Measurements from ENCODE around the gene ACSF2. TPM values are rescaled to one million over a fixed set of nuclear protein-coding genes. Genes with fewer than 3 reads are reported as not detected.

ACSF2 gene
- polyA plus RNA-seq, 1 of the 3 experiments (the other 2 are of a cell fraction), result 46.6 TPM

DNA sequence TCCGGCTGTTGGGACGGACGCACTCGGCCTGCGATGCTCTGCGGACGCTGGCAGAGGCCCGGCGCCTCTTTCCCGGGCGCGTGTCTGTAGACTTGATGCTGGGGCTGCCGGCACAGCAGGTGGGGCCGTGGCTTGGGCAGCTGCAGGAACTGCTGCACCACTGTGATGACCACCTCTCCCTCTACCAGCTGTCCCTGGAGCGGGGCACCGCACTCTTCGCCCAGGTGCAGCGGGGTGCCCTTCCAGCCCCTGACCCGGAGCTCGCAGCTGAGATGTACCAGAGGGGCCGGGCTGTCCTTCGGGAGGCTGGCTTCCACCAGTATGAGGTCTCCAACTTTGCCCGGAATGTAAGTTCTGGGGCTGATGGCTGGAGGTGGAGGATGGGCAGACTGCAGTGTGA is 56.1 kb downstream of the ACSF2 start:
- Histone ChIP-seq H3K4me1 (ENCODE audit: control insufficient read depth in 1 of 2, insufficient read depth in 2 of 2, low read depth in 1 of 2, low read length in 1 of 2) (peaks cover 10 to 17% of the 10 kb centered on the region in 2 experiments; a peak in 2 of 4 replicates), H3F3A (replicated peaks; ENCODE audit: insufficient read depth) (peaks cover 18% of the 10 kb centered on the region), H3K36me3 (replicated peaks in 1 of 2; ENCODE audit: control insufficient read depth in 1 of 2, insufficient read depth in 2 of 2, low read length in 1 of 2) (peaks cover 23 to 53% of the 10 kb centered on the region in 2 experiments), H3K9me2 (no peaks in the 10 kb centered on the region), H2AFZ (ENCODE audit: low read depth) (no peak overlapping the region), H3K4me2 (no peak overlapping the region), H3K79me2 (ENCODE audit: insufficient read depth) (peaks cover 16% of the 10 kb centered on the region), H3K9ac (no peak overlapping the region), H3K27me3 (ENCODE audit: insufficient read depth) (no peaks in the 10 kb centered on the region), H4K20me1 (ENCODE audit: insufficient read depth) (no peaks in the 10 kb centered on the region), H3K9me3 (no peaks in the 10 kb centered on the region), H3K27ac (ENCODE audit: low read depth in 2 of 2, low read length in 1 of 2) (peak overlapping the region; percentile 23 to 26; a peak in 2 of 4 replicates), H3K4me3 (ENCODE audit: low read depth in 2 of 2, low read length in 1 of 2) (no peak overlapping the region; a peak in 1 of 4 replicates)
- TF ChIP-seq, protein P1, sequence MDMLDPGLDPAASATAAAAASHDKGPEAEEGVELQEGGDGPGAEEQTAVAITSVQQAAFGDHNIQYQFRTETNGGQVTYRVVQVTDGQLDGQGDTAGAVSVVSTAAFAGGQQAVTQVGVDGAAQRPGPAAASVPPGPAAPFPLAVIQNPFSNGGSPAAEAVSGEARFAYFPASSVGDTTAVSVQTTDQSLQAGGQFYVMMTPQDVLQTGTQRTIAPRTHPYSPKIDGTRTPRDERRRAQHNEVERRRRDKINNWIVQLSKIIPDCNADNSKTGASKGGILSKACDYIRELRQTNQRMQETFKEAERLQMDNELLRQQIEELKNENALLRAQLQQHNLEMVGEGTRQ (IDR thresholded peaks at IDR 0.05; ENCODE audit: borderline replicate concordance, low read depth, low read length), result no peak
- TF ChIP-seq, protein P2, sequence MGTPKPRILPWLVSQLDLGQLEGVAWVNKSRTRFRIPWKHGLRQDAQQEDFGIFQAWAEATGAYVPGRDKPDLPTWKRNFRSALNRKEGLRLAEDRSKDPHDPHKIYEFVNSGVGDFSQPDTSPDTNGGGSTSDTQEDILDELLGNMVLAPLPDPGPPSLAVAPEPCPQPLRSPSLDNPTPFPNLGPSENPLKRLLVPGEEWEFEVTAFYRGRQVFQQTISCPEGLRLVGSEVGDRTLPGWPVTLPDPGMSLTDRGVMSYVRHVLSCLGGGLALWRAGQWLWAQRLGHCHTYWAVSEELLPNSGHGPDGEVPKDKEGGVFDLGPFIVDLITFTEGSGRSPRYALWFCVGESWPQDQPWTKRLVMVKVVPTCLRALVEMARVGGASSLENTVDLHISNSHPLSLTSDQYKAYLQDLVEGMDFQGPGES (IDR thresholded peaks at IDR 0.05; ENCODE audit: low read depth, low read length), result no peak
- no peak for TF ChIP-seq RAD21 (IDR thresholded peaks at IDR 0.05; ENCODE audit: low read length)
- CTCF ChIA-PET, result interaction anchor here (0.6 to 9.8 kb wide), 21 partner anchors 9 to 371 kb away, joined by 3 to 183 read pairs (median 6); partner anchors contain the start of genes CHAD, EME1, EPN3 and MRPL27
- DNase-seq, result no peak
- POLR2A ChIA-PET, result no interaction called here
- WGBS (ENCODE audit: low lambda C conversion rate), result 68% methylated on average over 23 of the region's 23 CpGs

DNA sequence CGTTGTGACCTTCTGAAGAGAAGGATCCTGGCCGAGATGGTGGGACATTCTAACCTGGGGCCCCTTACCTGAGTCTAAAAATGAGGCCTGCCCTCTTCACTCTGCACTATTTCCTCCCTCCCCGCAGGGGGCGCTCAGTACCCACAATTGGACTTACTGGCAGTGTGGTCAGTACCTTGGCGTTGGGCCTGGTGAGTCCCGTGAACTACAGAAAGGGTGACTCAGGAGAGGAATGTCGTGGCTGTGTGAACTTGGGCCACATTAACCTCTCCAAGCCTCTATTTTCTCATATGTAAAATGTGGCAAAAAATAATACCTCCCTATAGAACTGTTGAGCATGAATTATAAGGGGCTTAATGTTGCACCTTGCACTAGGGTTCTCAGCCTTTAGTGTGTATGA is 56.5 kb downstream of the ACSF2 start:
- ChIA-PET POLR2A (no interaction called here), CTCF (interaction anchor here (0.6 to 9.8 kb wide), 37 partner anchors 8 to 359 kb away, joined by 3 to 183 read pairs (median 5); partner anchors contain the start of genes CHAD, EME1, EPN3 and MRPL27)
- Histone ChIP-seq H3K4me2 (no peak overlapping the region; the same call in 1 of the 2 replicates), H3F3A (replicated peaks; ENCODE audit: insufficient read depth) (peaks cover 18% of the 10 kb centered on the region), H3K36me3 (replicated peaks in 1 of 2; ENCODE audit: control insufficient read depth in 1 of 2, insufficient read depth in 2 of 2, low read length in 1 of 2) (peaks cover 23 to 53% of the 10 kb centered on the region in 2 experiments), H3K79me2 (ENCODE audit: insufficient read depth) (peaks cover 16% of the 10 kb centered on the region), H3K27ac (ENCODE audit: low read depth in 2 of 2, low read length in 1 of 2) (peak overlapping the region; percentile 69 to 88), H4K20me1 (ENCODE audit: insufficient read depth) (no peaks in the 10 kb centered on the region), H3K9ac (no peak overlapping the region; the same call in 1 of the 2 replicates), H3K4me1 (ENCODE audit: control insufficient read depth in 1 of 2, insufficient read depth in 2 of 2, low read depth in 1 of 2, low read length in 1 of 2) (peaks cover 10 to 17% of the 10 kb centered on the region in 2 experiments; a peak in 2 of 4 replicates), H3K27me3 (ENCODE audit: insufficient read depth) (no peaks in the 10 kb centered on the region), H3K9me2 (no peaks in the 10 kb centered on the region), H3K4me3 (ENCODE audit: low read depth in 2 of 2, low read length in 1 of 2) (no peak overlapping the region; a peak in 1 of 4 replicates), H3K9me3 (no peaks in the 10 kb centered on the region), H2AFZ (ENCODE audit: low read depth) (no peak overlapping the region)
- WGBS (ENCODE audit: low lambda C conversion rate), result under 1% methylated on average over 7 of the region's 7 CpGs
- peak; percentile 88 for DNase-seq
- TF ChIP-seq EP300 (IDR thresholded peaks at IDR 0.05; ENCODE audit: borderline replicate concordance in 1 of 2, low read depth in 1 of 2, low read length in 1 of 2) (no peak), MXI1 (IDR thresholded peaks at IDR 0.05; ENCODE audit: low read depth, low read length) (0 out of 2 replicates have a peak, but pooled peaks have one; percentile 39), FOSL2 (IDR thresholded peaks at IDR 0.05; ENCODE audit: borderline replicate concordance, low read depth) (peak; percentile 83; the same call in 1 of the 2 replicates), YY1 (IDR thresholded peaks at IDR 0.05; ENCODE audit: low read depth) (no peak), JUND (IDR thresholded peaks at IDR 0.05) (peak; percentile 64), TCF12 (IDR thresholded peaks at IDR 0.05) (peak; percentile 48; the same call in 1 of the 2 replicates), RAD21 (IDR thresholded peaks at IDR 0.05; ENCODE audit: low read length) (peak; percentile 95), CHD2 (IDR thresholded peaks at IDR 0.05; ENCODE audit: low read length, partially characterized antibody) (peak; percentile 61), GABPA (IDR thresholded peaks at IDR 0.05; ENCODE audit: low read depth) (no peak), RFX5 (IDR thresholded peaks at IDR 0.05; ENCODE audit: low read length) (no peak), GATA2 (CRISPR knock-in tag; IDR thresholded peaks at IDR 0.05) (no peak), NRF1 (IDR thresholded peaks at IDR 0.05; ENCODE audit: low read depth, low read length) (no peak), ELF1 (IDR thresholded peaks at IDR 0.05) (no peak), SIN3A (IDR thresholded peaks at IDR 0.05; ENCODE audit: borderline replicate concordance, low read depth, low read length) (no peak), RCOR1 (IDR thresholded peaks at IDR 0.05; ENCODE audit: low read length) (peak; percentile 53; the same call in 1 of the 2 replicates), MEF2A (IDR thresholded peaks at IDR 0.05; ENCODE audit: borderline replicate concordance, low read depth) (no peak), RXRA (IDR thresholded peaks at IDR 0.05; ENCODE audit: borderline replicate concordance, low read depth) (no peak; the same call in 1 of the 2 replicates)
- TF ChIP-seq, protein P3, sequence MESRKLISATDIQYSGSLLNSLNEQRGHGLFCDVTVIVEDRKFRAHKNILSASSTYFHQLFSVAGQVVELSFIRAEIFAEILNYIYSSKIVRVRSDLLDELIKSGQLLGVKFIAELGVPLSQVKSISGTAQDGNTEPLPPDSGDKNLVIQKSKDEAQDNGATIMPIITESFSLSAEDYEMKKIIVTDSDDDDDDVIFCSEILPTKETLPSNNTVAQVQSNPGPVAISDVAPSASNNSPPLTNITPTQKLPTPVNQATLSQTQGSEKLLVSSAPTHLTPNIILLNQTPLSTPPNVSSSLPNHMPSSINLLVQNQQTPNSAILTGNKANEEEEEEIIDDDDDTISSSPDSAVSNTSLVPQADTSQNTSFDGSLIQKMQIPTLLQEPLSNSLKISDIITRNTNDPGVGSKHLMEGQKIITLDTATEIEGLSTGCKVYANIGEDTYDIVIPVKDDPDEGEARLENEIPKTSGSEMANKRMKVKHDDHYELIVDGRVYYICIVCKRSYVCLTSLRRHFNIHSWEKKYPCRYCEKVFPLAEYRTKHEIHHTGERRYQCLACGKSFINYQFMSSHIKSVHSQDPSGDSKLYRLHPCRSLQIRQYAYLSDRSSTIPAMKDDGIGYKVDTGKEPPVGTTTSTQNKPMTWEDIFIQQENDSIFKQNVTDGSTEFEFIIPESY (IDR thresholded peaks at IDR 0.05; ENCODE audit: borderline replicate concordance, low read depth), result no peak
- TF ChIP-seq, protein P4, sequence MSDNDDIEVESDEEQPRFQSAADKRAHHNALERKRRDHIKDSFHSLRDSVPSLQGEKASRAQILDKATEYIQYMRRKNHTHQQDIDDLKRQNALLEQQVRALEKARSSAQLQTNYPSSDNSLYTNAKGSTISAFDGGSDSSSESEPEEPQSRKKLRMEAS (IDR thresholded peaks at IDR 0.05; ENCODE audit: low read depth), result peak; percentile 71
- TF ChIP-seq, protein P5, sequence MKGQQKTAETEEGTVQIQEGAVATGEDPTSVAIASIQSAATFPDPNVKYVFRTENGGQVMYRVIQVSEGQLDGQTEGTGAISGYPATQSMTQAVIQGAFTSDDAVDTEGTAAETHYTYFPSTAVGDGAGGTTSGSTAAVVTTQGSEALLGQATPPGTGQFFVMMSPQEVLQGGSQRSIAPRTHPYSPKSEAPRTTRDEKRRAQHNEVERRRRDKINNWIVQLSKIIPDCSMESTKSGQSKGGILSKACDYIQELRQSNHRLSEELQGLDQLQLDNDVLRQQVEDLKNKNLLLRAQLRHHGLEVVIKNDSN (IDR thresholded peaks at IDR 0.05; ENCODE audit: borderline replicate concordance, low read depth), result no peak; the same call in 1 of the 2 replicates
- TF ChIP-seq, protein P6, sequence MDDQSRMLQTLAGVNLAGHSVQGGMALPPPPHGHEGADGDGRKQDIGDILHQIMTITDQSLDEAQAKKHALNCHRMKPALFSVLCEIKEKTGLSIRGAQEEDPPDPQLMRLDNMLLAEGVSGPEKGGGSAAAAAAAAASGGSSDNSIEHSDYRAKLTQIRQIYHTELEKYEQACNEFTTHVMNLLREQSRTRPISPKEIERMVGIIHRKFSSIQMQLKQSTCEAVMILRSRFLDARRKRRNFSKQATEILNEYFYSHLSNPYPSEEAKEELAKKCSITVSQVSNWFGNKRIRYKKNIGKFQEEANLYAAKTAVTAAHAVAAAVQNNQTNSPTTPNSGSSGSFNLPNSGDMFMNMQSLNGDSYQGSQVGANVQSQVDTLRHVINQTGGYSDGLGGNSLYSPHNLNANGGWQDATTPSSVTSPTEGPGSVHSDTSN (IDR thresholded peaks at IDR 0.05), result no peak

All from SK-N-SH (cell line).